CD14-positive monocyte (primary cell): ENCODE data around the gene KREMEN1. TPM values are rescaled to one million over a fixed set of nuclear protein-coding genes. Genes with fewer than 3 reads are reported as not detected.

ENCODE experiments used
- DNase-seq, 3 donors: peaks; one replicate each; pipeline ENCODE4 v3.0.0-alpha.2; 2011 to 2022
- H2AFZ ChIP-seq: 2 replicates; pipeline ENCODE4 v1.6.0; 2012; ENCODE audit warnings: mild to moderate bottlenecking, low read depth, low read length, inconsistent platforms; ENCODE audit not compliant: insufficient read depth, poor library complexity, severe bottlenecking
- H3K27ac ChIP-seq, 2 donors: 1 replicate in 1 of 2; 2 replicates in 1 of 2; pipeline ENCODE4 v1.5.1; 2012 to 2013; ENCODE audit warnings: low read length in 2 of 2, control low read depth in 1 of 2, inconsistent platforms in 1 of 2, low read depth in 1 of 2, mild to moderate bottlenecking in 1 of 2
- H3K27me3 ChIP-seq, 2 donors: one replicate each; pipeline versions ENCODE4 v1.6.0 to v1.6.1; 2011 to 2013; ENCODE audit warnings: low read length in 2 of 2; ENCODE audit not compliant: control insufficient read depth in 2 of 2, insufficient read depth in 2 of 2
- H3K36me3 ChIP-seq, 2 donors: replicated peaks in 1 of 2; 1 replicate in 1 of 2; 2 replicates in 1 of 2; pipeline versions ENCODE4 v1.5.1 to v1.6.1; 2012 to 2013; ENCODE audit warnings: low read length in 2 of 2, control low read depth in 1 of 2, inconsistent platforms in 1 of 2, mild to moderate bottlenecking in 1 of 2; ENCODE audit not compliant: insufficient read depth in 2 of 2, control insufficient read depth in 1 of 2
- H3K4me1 ChIP-seq, 2 donors: 1 replicate in 1 of 2; 2 replicates in 1 of 2; pipeline versions ENCODE4 v1.5.1 to v1.6.1; 2012 to 2013; ENCODE audit warnings: low read length in 2 of 2, control low read depth in 1 of 2, inconsistent platforms in 1 of 2, mild to moderate bottlenecking in 1 of 2, moderate library complexity in 1 of 2; ENCODE audit not compliant: insufficient read depth in 2 of 2, control insufficient read depth in 1 of 2
- H3K4me2 ChIP-seq: replicated peaks from 2 replicates; pipeline ENCODE3; 2012; ENCODE audit warnings: low read length, moderate library complexity, mild to moderate bottlenecking; ENCODE audit not compliant: poor library complexity, severe bottlenecking; ENCODE audit errors: extremely low read depth
- H3K4me3 ChIP-seq, 3 experiments: fragments of 200-600 bp in 1 of 3; sonication (generic) in 1 of 3; replicated peaks in 1 of 3; 1 replicate in 2 of 3; 2 replicates in 1 of 3; pipeline ENCODE4 v1.5.1; 2011 to 2013; ENCODE audit warnings: low read length in 3 of 3, mild to moderate bottlenecking in 3 of 3, control low read depth in 2 of 3, low read depth in 2 of 3, inconsistent platforms in 1 of 3, moderate library complexity in 1 of 3
- H3K79me2 ChIP-seq: 2 replicates; pipeline ENCODE4 v1.6.0; 2012; ENCODE audit warnings: mild to moderate bottlenecking, control low read depth, inconsistent platforms, low read length, moderate library complexity; ENCODE audit not compliant: insufficient read depth
- H3K9ac ChIP-seq: 2 replicates; pipeline ENCODE4 v1.6.0; 2017; ENCODE audit warnings: low read length, mild to moderate bottlenecking; ENCODE audit not compliant: insufficient read depth, poor library complexity, severe bottlenecking
- H3K9me3 ChIP-seq, 2 donors: replicated peaks in 1 of 2; 1 replicate in 1 of 2; 2 replicates in 1 of 2; pipeline versions ENCODE4 v1.5.1 to v1.6.1; 2012 to 2013; ENCODE audit warnings: low read length in 2 of 2, control low read depth in 1 of 2; ENCODE audit not compliant: control insufficient read depth in 1 of 2, insufficient read depth in 1 of 2
- H4K20me1 ChIP-seq: 2 replicates; pipeline ENCODE4 v1.6.0; 2012; ENCODE audit warnings: mild to moderate bottlenecking, low read length, control low read depth, moderate library complexity; ENCODE audit not compliant: insufficient read depth
- H3K27ac Mint-ChIP-seq, 7 donors: one replicate each; pipeline ENCODE4 v1.8.0; 2020; ENCODE audit warnings: mild to moderate bottlenecking in 7 of 7, mixed read lengths in 7 of 7, moderate library complexity in 6 of 7, inconsistent platforms in 2 of 7
- H3K27me3 Mint-ChIP-seq, 3 donors: one replicate each; pipeline ENCODE4 v1.8.0; 2021 to 2022; ENCODE audit warnings: low read depth in 3 of 3, mild to moderate bottlenecking in 3 of 3, mixed read lengths in 3 of 3, moderate library complexity in 3 of 3, inconsistent platforms in 1 of 3
- H3K36me3 Mint-ChIP-seq, 2 donors: one replicate each; pipeline ENCODE4 v1.8.0; 2020; ENCODE audit warnings: mixed read lengths in 2 of 2, inconsistent platforms in 1 of 2, mild to moderate bottlenecking in 1 of 2
- H3K4me1 Mint-ChIP-seq: one replicate; pipeline ENCODE4 v1.8.0; 2020; ENCODE audit warnings: mild to moderate bottlenecking, mixed read lengths
- H3K4me3 Mint-ChIP-seq, 2 donors: one replicate each; pipeline ENCODE4 v1.8.0; 2020; ENCODE audit warnings: mild to moderate bottlenecking in 2 of 2, mixed read lengths in 2 of 2, moderate library complexity in 1 of 2
- H3K9me3 Mint-ChIP-seq, 7 donors: one replicate each; pipeline ENCODE4 v1.8.0; 2020 to 2022; ENCODE audit warnings: mixed read lengths in 7 of 7, mild to moderate bottlenecking in 6 of 7, moderate library complexity in 6 of 7, inconsistent platforms in 2 of 7
- CTCF ChIP-seq: fragments of 200-600 bp; IDR thresholded peaks from one replicate; pipeline ENCODE4 v1.8.0; 2022; ENCODE audit warnings: antibody characterized with exemption, mild to moderate bottlenecking
- WGBS: methylation state at CpG from one replicate; pipeline ENCODE4 v1.1.5; 2013; ENCODE audit warnings: missing lambda C conversion rate; ENCODE audit not compliant: insufficient coverage; 5-methylcytosine and 5-hydroxymethylcytosine counted together
- intact Hi-C, 2 donors: fragments of 100-400 bp; cut with micrococcal nuclease; formaldehyde crosslinking; loops; one replicate each; pipeline versions ENCODE4 v1.15.0 to v1.15.1; 2023
- polyA plus RNA-seq, 3 donors: library from polyadenylated mRNA; depleted of rRNA in 1 of 3; unstranded in 2 of 3; stranded (reverse) in 1 of 3; fragments of 300-500 nt in 2 of 3; fragments of >200 nt in 1 of 3; fragmentation: Illumina TruSeq in 2 of 3; gene quantifications; 1 replicate in 2 of 3; 2 replicates in 1 of 3; pipeline ENCODE4 v1.2.3, GENCODE V29; 2012 to 2021

The KREMEN1 gene
- polyA plus RNA-seq, 3 donors: 0.47 to 1.6 (median 0.69) TPM

DNA sequence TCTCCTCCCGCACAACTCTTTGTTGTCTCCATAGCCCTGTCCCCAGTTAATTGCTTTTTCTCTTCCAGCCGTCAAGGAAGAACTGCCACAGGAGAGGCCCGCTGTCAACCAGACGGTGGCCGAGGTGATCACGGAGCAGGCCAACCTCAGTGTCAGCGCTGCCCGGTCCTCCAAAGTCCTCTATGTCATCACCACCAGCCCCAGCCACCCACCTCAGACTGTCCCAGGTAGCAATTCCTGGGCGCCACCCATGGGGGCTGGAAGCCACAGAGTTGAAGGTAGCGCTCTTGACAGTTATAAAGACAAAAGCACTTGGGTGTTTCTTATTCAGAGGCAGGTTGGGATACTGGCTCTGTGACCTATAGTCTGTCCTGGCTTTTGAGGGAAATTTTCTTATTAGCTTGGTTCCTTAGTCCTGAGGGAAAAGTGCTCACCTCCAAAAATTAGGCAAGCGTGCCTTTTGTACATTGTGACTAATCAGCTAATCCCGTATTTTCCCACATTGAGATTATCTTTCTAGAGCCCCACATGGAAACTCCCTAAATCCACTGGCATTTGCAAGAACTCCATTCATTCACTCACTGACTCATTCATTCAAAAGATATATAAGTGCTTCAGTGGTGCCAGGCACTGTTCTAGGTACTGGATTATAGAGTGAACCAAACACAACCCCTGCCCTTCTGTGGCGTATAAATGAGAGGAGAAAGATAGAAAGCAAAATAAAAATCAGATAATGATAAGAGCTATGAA is 65.9 kb downstream of the KREMEN1 start:
- no peak overlapping the region for H3K4me2 ChIP-seq
- no peak for TF ChIP-seq CTCF
- H3K9ac ChIP-seq: no peak overlapping the region
- H3K9me3 ChIP-seq: no peaks in the 10 kb centered on the region
- H3K27ac ChIP-seq: no peak overlapping the region
- H3K27me3 ChIP-seq: no peaks in the 10 kb centered on the region
- H3K4me3 Mint-ChIP-seq: no peak overlapping the region
- DNase-seq: no peak
- no peak overlapping the region for H3K27ac Mint-ChIP-seq
- H2AFZ ChIP-seq: no peak overlapping the region
- H3K4me1 ChIP-seq: no peaks in the 10 kb centered on the region
- peaks cover 13% of the 10 kb centered on the region for H3K4me1 Mint-ChIP-seq
- WGBS: 96% methylated on average over 4 of the region's 13 CpGs
- no peaks in the 10 kb centered on the region for H4K20me1 ChIP-seq
- H3K36me3 ChIP-seq: no peaks in the 10 kb centered on the region
- no peaks in the 10 kb centered on the region for H3K79me2 ChIP-seq
- H3K36me3 Mint-ChIP-seq: no peaks in the 10 kb centered on the region
- intact Hi-C loops: no loop called here
- H3K4me3 ChIP-seq: no peak overlapping the region
- peaks cover 0 to 4% (median 1%) of the 10 kb centered on the region in 7 donors for H3K9me3 Mint-ChIP-seq
- H3K27me3 Mint-ChIP-seq: peaks cover 2 to 6% (median 3%) of the 10 kb centered on the region in 3 donors

GRCh38 chr22:29139965-29140782 is 67.3 kb downstream of the KREMEN1 start:
- no peak for TF ChIP-seq CTCF
- 90% methylated on average over 3 of the region's 8 CpGs for WGBS
- Mint-ChIP-seq H3K27ac (no peak overlapping the region), H3K4me1 (peaks cover 10% of the 10 kb centered on the region), H3K36me3 (no peaks in the 10 kb centered on the region), H3K9me3 (no peaks in the 10 kb centered on the region), H3K4me3 (no peak overlapping the region), H3K27me3 (peaks cover 2 to 6% (median 3%) of the 10 kb centered on the region in 3 donors)
- H2AFZ ChIP-seq: no peak overlapping the region
- H3K9ac ChIP-seq: no peak overlapping the region
- H3K79me2 ChIP-seq: no peaks in the 10 kb centered on the region
- no peaks in the 10 kb centered on the region for H3K27me3 ChIP-seq
- no peak overlapping the region for H3K27ac ChIP-seq
- no peak overlapping the region for H3K4me2 ChIP-seq
- no peaks in the 10 kb centered on the region for H3K4me1 ChIP-seq
- H4K20me1 ChIP-seq: no peaks in the 10 kb centered on the region
- intact Hi-C loops: no loop called here
- DNase-seq: no peak
- H3K9me3 ChIP-seq: no peaks in the 10 kb centered on the region
- H3K36me3 ChIP-seq: no peaks in the 10 kb centered on the region
- no peak overlapping the region for H3K4me3 ChIP-seq
